Eye (tissue), 1 donor: ENCODE results near the gene EPN2.
"Not testable (repeated sequence)": the region's sequence is repeated elsewhere in the genome, so short reads cannot be mapped to it uniquely, and the experiment has no call there.

ENCODE experiments used
- DNase-seq: peaks from one replicate; pipeline ENCODE4 v3.0.0-alpha.2; 2015

The EPN2 gene

GRCh38 chr17:19269641-19270040 lies 32.5 kb downstream of the EPN2 start:
- no peak for DNase-seq

- no peak for DNase-seq
Measured at GRCh38 chr17:19270347-19270703, 33.2 kb downstream of the EPN2 start.

GRCh38 chr17:19270704-19271611 lies 33.8 kb downstream of the EPN2 start:
- no peak for DNase-seq

GRCh38 chr17:19271780-19272357 lies 34.7 kb downstream of the EPN2 start:
- DNase-seq, result no peak

GRCh38 chr17:19273731-19274130 lies 36.6 kb downstream of the EPN2 start:
- no peak for DNase-seq

GRCh38 chr17:19274893-19275292 lies 37.7 kb downstream of the EPN2 start:
- DNase-seq, result no peak

GRCh38 chr17:19275457-19276127 lies 38.4 kb downstream of the EPN2 start:
- no peak for DNase-seq

- DNase-seq, result not testable (repeated sequence)
Measured at GRCh38 chr17:19278284-19278683, 41.1 kb downstream of the EPN2 start.

GRCh38 chr17:19278729-19279128 lies 41.6 kb downstream of the EPN2 start:
- DNase-seq, result no peak

GRCh38 chr17:19281161-19281560 lies 44.0 kb downstream of the EPN2 start:
- DNase-seq, result no peak

GRCh38 chr17:19284005-19284959 lies 47.1 kb downstream of the EPN2 start:
- no peak for DNase-seq

GRCh38 chr17:19285213-19285900 lies 48.2 kb downstream of the EPN2 start:
- DNase-seq, result no peak

- DNase-seq, result no peak
Measured at GRCh38 chr17:19286751-19287341, 49.7 kb downstream of the EPN2 start.

- DNase-seq, result no peak
Measured at GRCh38 chr17:19287651-19288050, 50.5 kb downstream of the EPN2 start.

GRCh38 chr17:19288453-19288852 lies 51.3 kb downstream of the EPN2 start:
- no peak for DNase-seq

GRCh38 chr17:19290066-19290705 lies 53.0 kb downstream of the EPN2 start:
- no peak for DNase-seq

- no peak for DNase-seq
Measured at GRCh38 chr17:19291646-19292376, 54.6 kb downstream of the EPN2 start.

GRCh38 chr17:19292377-19292711 lies 55.2 kb downstream of the EPN2 start:
- no peak for DNase-seq

GRCh38 chr17:19294443-19294842 lies 57.3 kb downstream of the EPN2 start:
- no peak for DNase-seq

- DNase-seq, result peak; percentile 37
Measured at GRCh38 chr17:19295473-19296135, 58.4 kb downstream of the EPN2 start.
